HG03457 (cell line): ENCODE measurements around the gene ARMC10.
A peak's percentile ranks its signal among the peaks of the same experiment; 100 is the strongest.
"Not testable (repeated sequence)": the region's sequence is repeated elsewhere in the genome, so short reads cannot be mapped to it uniquely, and the experiment has no call there.

Experiments
- ATAC-seq: cut with Tn5 transposase; IDR thresholded peaks from one replicate; pipeline ENCODE4 v1.9.1; 2021; ENCODE audit warnings: moderate number of reproducible peaks; ENCODE audit not compliant: unreplicated experiment

ARMC10 gene

DNA sequence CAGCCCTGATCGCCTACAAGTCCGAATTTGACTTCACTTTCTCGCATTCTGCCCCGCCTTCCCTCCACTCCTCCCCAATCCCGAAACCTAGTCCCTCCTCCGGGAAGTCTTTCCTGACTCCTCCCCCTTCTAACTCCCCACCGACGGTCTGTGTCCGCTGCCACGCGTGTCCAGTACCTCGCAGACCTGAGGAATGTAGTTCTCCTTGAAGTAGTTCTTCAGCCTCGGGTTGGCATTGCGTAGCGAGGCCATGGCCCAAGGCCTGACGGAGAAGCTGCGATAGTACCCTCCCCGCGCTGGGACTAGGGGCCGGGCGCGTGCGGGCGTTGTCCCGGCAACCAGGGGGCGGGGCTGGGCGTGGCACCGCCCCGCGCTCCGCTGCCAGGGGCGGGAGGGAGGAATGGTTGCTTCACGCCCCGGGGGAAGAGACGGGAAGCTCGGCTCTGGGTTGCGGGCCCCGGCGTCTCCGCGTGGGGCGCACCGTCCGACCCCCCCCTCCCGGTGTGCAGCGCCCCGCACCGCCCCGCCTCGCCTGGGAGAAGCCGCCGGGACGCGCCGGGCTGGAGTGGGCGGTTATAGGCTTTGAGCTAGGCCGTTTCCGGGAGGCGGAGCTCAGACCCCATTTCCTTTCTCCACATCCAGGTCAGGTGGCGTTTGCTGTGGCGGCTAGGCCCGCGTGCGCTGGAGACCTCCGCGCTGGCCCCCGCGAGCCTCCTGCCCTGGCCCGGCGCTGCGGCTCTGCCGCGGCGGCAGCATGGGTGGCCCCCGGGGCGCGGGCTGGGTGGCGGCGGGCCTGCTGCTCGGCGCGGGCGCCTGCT is at the start of gene ARMC10, which contains the start of gene FBXL13:
Gene ARMC10 (plus strand): TSS at position 622 of the 818 bp plus-strand sequence. CDS start 133 bp downstream, at position 755.
Gene FBXL13 (minus strand): TSS at position 278 of the 818 bp plus-strand sequence.
- peak; percentile 85 for ATAC-seq

DNA sequence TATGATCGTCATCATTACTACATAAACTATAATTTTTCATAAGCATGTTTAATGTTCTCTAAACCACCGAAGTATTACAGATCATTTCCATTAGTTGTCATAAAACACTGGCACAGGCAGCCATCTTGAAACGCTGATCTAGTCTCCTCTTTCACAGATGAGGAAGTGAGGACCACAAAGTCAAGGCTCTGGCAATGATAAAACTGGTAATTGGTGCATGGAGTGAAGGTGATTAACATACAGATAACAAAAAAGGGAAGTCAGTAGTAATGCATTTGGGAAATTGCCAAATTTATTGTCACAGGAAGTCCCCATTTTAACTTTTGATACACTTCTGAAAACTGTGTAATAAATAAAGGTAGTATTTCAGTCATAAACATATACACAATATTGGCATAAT is 49.6 kb upstream of the ARMC10 start:
- no peak for ATAC-seq

DNA sequence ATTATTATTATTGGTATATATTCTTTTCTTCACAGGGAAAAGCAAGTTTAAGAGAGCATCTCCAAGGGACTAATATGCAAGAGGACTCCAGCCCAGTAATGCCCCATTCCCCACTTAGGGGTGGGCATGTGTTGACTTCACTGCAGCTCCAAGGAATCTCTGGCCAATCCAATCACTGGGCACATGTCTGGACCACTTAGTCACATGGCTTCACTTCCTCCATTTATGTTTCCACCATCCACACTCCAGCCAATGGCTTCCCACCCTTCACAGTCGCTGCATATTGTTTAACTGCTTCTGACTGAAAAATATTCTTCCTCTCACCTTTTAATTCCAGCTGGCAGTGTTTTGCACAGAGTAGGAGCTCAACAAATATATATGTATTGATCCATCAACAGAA is 43.9 kb upstream of the ARMC10 start:
- ATAC-seq: no peak

DNA sequence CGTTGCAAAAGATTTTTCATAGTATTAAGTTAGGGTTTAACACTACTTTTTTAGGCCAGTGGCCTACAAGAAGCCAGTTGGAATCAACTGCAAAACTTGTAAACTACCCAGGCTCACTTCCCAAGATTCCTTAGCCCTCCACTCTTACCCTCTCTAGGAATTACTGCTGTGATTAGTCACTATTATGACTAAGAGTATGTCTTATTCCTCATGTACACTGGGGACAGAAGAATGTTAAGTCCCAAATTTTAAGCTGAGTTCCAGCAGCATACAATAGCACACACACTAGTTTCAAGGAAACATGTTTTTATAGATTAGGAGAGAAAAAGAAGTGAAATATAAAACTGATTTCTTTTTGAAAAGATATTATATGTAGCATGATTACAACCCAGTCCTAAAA is 43.2 kb upstream of the ARMC10 start:
- ATAC-seq: no peak

DNA sequence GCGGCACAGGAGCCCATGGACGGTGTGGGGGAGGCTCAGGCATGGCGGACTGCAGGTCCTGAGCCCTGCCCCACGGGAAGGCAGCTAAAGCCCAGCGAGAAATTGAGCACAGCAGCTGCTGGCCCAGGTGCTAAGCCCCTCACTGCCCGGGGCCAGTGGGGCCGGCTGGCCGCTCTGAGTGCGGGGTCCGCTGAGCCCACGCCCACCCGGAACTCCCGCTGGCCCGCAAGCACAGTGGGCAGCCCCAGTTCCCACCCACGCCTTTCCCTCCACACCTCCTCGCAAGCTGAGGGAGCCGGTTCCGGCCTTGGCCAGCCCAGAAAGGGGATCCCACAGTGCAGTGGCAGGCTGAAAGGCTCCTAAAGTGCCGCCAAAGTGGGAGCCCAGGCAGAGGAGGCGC is 40.6 kb upstream of the ARMC10 start:
- not testable (repeated sequence) for ATAC-seq

DNA sequence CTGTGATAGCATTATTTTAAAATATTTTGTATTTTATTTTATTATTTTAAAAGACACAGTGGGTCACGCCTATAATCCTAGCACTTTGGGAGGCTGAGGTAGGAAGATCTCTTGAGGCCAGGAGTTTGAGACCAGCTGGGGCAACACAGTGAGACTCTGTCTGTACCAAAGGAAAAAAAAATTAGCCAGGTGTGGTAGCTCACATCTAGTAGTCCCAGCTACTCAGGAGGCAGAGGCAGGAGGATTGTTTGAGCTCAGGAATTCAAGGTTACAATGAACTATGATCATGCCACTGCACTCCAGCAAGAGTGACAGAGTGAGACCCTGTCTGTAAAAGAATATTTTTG is 37.5 kb upstream of the ARMC10 start:
- no peak for ATAC-seq

DNA sequence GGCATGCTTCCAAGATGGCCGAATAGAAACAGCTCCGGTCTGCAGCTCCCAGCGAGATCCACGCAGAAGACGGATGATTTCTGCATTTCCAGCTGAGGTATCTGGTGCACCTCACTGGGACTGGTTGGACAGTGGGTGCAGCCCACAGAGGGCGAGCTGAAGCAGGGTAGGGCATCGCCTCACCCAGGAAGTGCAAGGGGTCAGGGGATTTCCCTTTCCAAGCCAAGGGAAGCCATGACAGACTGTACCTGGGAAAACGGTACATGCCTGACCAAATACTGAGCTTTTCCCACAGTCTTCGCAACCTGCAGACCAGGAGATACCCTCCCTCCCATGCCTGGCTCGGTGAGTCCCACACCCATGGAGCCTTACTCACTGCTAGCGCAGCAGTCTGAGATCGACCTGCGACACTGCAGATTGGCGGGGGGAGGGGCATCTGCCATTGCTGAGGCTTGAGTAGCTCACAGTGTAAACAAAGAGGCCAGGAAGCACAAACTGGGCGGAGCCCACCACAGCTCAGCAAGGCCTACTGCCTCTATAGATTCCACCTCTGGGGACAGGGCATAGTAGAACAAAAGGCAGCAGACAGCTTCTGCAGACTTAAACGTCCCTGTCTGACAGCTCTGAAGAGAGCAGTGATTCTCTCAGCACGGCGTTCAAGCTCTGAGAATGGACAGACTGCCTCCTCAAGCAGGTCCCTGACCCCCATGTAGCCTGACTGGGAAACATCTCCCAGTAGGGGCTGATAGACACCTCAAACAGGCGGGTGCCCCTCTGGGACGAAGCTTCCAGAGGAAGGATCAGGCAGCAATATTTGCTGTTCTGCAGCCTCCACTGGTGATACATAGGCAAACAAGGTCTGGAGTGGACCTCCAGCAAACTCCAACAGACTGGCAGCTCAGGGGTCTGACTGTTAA is 36.9 kb upstream of the ARMC10 start:
- not testable (repeated sequence) for ATAC-seq

DNA sequence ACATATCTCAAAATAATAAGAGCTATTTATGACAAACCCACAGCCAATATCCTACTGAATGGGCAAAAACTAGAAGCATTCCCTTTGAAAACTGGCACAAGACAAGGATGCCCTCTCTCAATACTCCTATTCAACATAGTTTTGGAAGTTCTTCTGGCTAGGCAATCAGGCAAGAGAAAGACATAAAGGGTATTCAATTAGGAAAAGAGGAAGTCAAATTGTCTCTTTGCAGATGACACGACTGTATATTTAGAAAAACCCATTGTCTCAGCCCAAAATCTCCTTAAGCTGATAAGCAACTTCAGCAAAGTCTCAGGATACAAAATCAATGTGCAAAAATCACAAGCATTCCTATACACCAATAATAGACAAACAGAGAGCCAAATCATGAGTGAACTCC is 33.1 kb upstream of the ARMC10 start:
- not testable (repeated sequence) for ATAC-seq

DNA sequence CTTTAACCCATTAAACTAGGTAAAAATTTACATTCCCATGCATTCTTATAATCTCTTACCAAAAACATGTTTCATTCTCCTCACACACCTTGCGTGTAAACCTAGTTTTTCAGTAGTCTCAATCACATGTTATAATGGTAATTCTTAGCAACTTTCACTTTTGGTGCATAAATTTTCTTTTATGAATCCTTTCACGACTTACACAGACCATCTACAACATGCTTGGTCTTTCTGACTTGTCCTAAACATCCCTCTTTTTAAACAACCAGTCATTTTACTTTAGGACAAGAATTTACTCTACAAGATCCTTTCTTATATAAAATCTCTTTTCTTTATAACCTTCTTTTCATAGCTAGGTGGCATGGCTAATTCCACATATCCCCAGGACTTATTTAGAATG is 26.1 kb upstream of the ARMC10 start:
- no peak for ATAC-seq

DNA sequence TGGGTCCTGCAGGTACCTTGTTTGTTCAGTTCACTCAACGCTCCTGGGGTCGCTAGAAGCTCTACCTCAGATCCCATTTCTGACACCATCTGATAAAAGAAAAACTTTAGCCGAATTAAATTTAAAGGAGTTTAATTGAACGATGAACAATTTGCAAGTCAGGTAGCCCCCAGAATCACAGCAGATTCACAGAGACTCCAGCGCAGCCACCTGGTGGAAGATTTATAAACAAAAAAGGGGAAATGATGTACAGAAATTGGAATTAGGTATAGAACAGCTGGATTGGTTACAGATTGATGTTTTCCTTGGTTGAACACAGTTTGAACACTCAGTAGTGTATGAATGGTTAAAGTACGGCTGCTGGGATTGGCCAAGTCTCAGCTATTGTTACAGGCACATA is 23.4 kb upstream of the ARMC10 start:
- ATAC-seq: no peak

DNA sequence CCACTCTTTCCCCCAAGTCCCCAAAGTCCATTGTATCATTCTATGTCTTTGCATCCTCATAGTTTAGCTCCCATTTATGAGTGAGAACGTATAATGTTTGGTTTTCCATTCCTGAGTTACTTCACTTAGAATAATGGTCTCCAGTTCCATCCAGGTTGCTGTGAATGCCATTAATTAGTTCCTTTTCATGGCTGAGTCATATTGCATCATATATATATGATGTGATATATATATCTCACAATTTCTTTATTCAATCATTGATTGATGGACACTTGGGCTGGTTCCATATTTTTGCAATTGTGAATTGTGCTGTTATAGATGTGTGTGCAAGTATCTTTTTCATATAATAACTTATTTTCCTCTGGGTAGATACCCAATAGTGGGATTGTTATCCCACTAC is 18.9 kb upstream of the ARMC10 start:
- ATAC-seq: not testable (repeated sequence)

DNA sequence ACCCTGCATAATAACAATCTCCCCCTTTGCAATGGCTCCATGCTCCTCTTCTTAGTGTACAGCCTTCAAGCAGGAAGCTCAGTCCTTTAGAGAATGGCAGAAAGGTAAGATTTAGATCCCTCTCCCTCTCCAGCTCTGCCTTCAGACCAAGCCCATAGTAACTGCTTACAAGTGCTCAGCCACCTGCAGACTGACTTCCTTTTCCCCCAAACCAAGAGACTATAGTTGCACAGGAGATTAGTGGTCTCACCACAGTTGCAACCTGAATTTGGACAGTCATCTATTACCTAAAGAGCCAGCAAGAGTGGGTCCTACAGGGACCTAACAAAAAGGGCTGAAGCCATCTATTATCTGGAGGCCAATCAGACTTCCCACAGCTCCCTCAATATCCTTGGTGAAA is 16.8 kb upstream of the ARMC10 start:
- no peak for ATAC-seq

DNA sequence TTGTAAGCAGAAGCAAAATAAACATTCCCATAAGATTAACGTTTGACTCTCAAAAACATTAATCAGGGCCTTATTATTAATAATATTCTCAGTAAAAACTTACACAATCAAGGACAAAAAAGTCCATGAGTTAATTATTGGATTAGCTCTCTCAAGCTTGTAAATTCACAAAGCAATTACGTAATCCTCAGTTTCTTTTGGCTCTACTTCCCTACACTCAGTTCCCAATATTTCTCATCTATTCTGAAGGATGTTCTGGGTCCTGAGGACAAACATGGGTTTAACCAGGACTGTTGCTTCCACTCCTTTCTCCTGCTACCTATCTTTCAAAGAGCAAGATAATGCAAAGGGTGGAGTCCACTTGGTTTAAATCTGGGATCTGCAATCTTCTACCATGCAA is 15.5 kb upstream of the ARMC10 start:
- ATAC-seq: no peak

DNA sequence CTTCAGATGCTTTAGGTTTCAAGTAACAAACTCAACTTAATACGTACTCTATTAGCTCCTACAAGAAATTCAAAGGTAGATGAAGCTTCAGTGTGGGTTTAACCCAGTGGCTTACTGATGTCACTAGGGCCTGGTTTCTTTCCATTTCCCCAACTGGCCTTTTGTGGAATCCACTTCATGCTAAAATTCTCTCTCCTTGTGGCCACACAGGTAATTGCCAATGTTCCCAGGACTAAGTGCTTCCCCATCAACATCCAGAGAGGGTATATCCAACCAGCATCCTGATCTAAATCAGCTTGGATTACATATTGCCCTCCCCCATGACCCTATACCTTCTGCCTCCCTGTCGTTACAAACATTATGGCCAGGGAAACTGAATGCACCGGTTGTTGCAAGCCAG is 11.0 kb upstream of the ARMC10 start:
- ATAC-seq: no peak

DNA sequence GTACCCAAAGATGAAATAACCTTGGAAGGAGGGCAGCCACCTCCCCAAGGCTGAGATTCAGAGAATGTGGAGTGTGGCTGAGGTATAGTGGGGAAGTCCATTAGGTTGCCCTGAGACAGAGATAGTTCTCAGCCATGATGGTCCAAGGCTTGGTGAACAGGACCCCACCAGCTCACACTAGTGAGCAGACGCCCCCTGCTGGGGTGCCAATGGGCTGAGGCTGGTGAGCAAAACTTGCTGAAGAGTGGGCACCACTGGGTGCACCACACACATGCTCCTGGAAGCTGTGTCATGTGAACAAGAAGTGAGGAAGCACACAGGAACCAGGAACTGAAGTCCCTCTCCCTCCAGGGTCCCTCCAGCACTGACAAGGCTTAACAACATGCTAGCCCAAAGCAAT is 9.3 kb upstream of the ARMC10 start:
- ATAC-seq: no peak

DNA sequence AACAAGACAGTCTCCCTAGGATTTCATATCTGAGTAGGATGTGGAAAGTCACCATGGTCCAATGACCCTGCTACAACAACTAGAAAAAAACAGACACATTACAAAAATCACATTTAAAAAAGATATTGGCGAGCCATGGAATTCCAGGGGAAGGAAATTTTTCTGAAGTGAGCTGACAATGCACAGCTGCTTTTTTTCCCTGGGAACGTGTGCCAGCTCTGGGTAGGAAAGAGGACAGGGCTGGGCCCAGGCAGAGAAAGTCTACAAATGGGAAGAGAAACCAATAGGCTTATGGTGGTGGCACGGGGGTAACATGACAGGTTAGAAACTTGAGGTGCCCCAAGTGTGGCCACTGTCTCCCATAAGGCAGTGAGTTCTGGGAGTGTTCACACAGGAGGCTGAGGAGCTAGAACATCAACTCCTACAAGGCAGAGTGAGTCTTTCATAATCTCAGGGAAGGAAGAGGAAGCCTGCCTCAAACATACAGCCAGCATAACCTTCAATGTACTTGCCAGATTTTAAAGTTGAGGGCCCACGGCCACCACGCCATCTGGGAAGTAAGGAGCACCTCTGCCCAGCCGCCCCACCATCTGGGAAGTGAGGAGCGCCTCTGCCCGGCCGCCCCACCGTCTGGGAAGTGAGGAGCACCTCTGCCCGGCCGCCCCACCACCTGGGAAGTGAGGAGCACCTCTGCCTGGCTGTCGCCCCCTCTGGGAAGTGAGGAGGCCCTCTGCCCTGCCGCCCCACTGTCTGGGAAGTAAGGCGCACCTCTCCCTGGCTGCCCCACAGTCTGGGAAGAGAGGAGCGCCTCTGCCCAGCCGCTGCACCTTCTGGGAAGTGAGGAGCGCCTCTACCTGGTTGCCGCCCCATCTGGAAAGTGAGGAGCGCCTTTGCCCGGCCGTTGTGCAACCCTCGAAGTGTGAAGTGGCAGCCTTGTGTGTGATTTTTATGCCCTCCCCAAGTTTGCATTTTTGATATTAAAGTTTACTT is 6.2 kb upstream of the ARMC10 start:
- no peak for ATAC-seq

DNA sequence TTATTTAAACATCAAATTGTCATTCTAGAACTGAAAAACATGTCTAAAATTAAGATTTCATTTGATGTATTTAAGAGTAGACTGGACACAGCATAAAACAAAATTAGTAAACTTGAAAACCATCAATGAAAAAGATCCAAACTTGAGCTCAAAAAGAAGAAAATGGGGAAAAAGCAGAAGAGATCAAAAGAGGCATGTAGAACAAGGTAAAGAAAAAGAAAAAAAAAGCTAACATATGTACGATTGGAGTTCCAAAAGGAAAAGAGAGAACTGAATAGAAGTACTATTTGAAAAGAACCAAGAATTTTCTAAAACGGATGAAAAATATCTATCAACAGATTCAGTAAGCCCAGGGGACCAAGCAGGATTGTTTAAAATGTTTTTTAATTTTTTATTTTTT is 3.9 kb upstream of the ARMC10 start:
- ATAC-seq: no peak

DNA sequence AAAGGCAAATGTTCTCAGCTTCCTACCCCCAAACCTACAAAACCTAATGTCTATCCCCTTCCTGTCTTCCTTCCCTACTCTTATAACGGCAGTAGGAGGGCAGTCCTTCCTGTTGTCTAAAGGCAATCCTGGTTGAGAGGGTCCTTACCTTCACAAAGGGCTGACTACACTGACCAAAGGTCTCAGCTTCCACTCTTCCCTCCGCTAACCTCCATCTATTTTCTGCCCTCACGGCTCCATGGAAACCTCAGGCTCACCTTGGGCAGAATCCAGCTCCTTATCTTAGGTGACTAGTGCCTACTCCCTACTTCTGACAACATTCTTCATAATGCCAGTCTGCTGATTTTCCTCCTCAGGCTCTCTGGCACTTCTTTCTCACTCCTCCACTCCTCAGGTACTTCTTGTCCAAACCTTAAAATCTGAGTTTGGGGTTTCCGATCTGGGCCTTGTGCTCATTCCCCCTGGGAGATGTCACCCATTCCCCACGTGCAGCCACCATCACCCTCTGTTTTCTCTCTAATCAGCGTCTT is 886 bp upstream of the ARMC10 start:
- ATAC-seq: no peak

DNA sequence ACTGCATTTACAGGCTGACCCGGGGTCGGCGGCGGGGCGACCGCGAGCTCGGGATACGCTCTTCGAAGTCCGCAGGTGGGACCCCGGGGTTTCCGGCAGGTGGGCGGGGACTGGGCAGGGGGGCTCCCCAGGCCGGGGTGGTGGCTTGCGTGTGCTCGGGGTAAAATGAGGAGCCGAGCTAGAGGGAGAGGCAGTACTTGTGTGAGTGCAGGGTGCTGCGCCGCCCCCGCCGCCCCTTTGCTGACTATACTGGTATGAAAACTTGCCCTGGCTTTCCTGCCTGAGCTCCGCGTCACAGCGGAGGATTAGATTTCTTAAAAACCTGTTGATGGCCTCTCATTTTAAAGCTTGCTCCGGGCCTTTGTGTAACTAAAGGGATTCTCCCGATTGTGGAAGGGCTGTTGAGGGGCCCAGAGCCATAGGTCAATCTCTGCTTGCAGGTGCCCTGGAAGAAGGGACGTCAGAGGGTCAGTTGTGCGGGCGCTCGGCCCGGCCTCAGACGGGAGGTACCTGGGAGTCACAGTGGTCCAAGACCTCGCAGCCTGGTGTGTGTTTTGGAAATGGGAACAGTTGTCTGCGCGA is 488 bp downstream of the ARMC10 start:
- ATAC-seq: peak; percentile 35

DNA sequence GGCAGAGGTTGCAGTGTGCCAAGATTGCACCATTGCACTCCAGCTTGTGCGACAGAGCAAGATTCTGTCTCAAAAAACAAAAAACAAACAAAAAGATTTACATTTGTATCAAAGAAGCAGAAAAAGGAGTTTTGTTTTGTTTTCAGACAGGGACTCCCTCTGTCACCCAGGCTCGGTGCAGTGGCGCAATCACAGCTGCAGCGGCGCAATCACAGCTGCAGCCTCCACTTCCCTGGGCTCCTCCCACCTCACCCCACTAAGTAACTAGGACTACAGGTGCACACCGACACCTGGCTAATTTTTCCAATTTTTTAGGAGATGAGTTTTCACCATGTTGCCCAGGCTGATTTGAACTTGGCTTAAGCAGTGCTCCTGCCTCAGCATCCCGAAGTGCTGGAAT is 1.8 kb downstream of the ARMC10 start:
- no peak for ATAC-seq
